ENCODE results near the gene KYAT1. TPM values are rescaled to one million over a fixed set of nuclear protein-coding genes. Genes with fewer than 3 reads are reported as not detected.

The KYAT1 gene
- polyA plus RNA-seq, 2 of the 4 experiments (the other 2 are of a cell fraction), result 8.4 to 10.0 TPM

DNA sequence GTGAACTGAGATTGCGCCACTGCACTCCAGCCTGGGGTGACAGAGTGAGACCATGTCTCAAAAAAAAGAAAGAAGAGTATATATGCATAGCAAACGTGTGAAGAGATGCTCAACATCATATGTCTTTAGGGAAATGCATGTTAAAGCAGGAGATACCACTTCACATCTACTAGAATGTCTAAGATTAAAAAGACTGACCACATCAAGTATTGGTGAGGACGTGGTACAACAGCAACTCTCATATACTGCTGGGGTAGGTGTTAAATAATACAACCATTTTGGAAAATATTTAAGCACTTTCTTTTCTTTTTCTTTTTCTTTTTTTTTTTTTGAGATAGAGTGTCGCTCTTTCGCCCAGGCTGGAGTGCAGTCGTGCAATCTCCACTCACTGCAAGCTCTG, 96.3 kb downstream of the KYAT1 start:
- TF ChIP-seq KDM5A (IDR thresholded peaks at IDR 0.05) (no peak), CEBPB (IDR thresholded peaks at IDR 0.05) (peak in 1 of 2 experiments; percentile 20; a peak in 1 of 4 replicates)
- no peak for ATAC-seq
- no peak for DNase-seq (ENCODE audit: low read depth in 1 of 2, low spot score in 1 of 2)
- ChIA-PET CTCF (interaction anchor here (0.6 to 0.7 kb wide), 3 partner anchors 18 to 39 kb away, joined by 3 read pairs; no protein-coding TSS in a partner anchor), POLR2A (no interaction called here)
- 89% methylated on average over 6 of the region's 6 CpGs for WGBS (ENCODE audit: missing lambda C conversion rate)
- H3K27ac ChIP-seq, result no peak overlapping the region
- H3K4me1 ChIP-seq, result peaks cover 14% of the 10 kb centered on the region
- no peak overlapping the region for H3K4me3 ChIP-seq
- H3K9me3 ChIP-seq, result no peaks in the 10 kb centered on the region
- no peak overlapping the region for H3K4me2 ChIP-seq
- FAIRE-seq, result no peak

Other genes with a start within 250 kb of the KYAT1 start
- 57.3 and 62.8 TPM in 2 replicates for gene DYNC2I2, start 225.1 kb downstream of the KYAT1 start, polyA plus RNA-seq (2011; rRNA removed)
- gene DYNC2I2, start 225.1 kb downstream of the KYAT1 start, polyA plus RNA-seq (2017; fragmentation: RNase III; extraction: RNeasy Plus Mini Kit Qiagen cat#74134 plus additional on column Dnase treatment), result 113 to 117 TPM (median 114 TPM) in 3 replicates
- 293 and 518 TPM in 2 replicates for gene SET, start 192.7 kb downstream of the KYAT1 start, polyA plus RNA-seq (2011; rRNA removed)
- 538 to 546 TPM (median 544 TPM) in 3 replicates for gene SET, start 192.7 kb downstream of the KYAT1 start, polyA plus RNA-seq (2017; fragmentation: RNase III; extraction: RNeasy Plus Mini Kit Qiagen cat#74134 plus additional on column Dnase treatment)
- 7.6 and 9.0 TPM in 2 replicates for gene PKN3, start 179.4 kb downstream of the KYAT1 start, polyA plus RNA-seq (2011; rRNA removed)
- gene PKN3, start 179.4 kb downstream of the KYAT1 start, polyA plus RNA-seq (2017; fragmentation: RNase III; extraction: RNeasy Plus Mini Kit Qiagen cat#74134 plus additional on column Dnase treatment), result 14.1 to 16.7 TPM (median 16.3 TPM) in 3 replicates
- 37.6 and 55.5 TPM in 2 replicates for gene ZDHHC12, start 157.8 kb downstream of the KYAT1 start, polyA plus RNA-seq (2011; rRNA removed)
- 66.2 to 77.5 TPM (median 75.7 TPM) in 3 replicates for gene ZDHHC12, start 157.8 kb downstream of the KYAT1 start, polyA plus RNA-seq (2017; fragmentation: RNase III; extraction: RNeasy Plus Mini Kit Qiagen cat#74134 plus additional on column Dnase treatment)
- 13.4 and 16.2 TPM in 2 replicates for gene ZER1, start 110.0 kb downstream of the KYAT1 start, polyA plus RNA-seq (2011; rRNA removed)
- 8.1 to 10.8 TPM (median 9.1 TPM) in 3 replicates for gene ZER1, start 110.0 kb downstream of the KYAT1 start, polyA plus RNA-seq (2017; fragmentation: RNase III; extraction: RNeasy Plus Mini Kit Qiagen cat#74134 plus additional on column Dnase treatment)
- 17.6 and 20.6 TPM in 2 replicates for gene TBC1D13, start 94.7 kb downstream of the KYAT1 start, polyA plus RNA-seq (2011; rRNA removed)
- gene TBC1D13, start 94.7 kb downstream of the KYAT1 start, polyA plus RNA-seq (2017; fragmentation: RNase III; extraction: RNeasy Plus Mini Kit Qiagen cat#74134 plus additional on column Dnase treatment), result 12.4 to 14.0 TPM (median 13.9 TPM) in 3 replicates
- gene ENDOG, start 63.5 kb downstream of the KYAT1 start, polyA plus RNA-seq (2011; rRNA removed), result 12.6 and 12.8 TPM in 2 replicates
- gene ENDOG, start 63.5 kb downstream of the KYAT1 start, polyA plus RNA-seq (2017; fragmentation: RNase III; extraction: RNeasy Plus Mini Kit Qiagen cat#74134 plus additional on column Dnase treatment), result 17.1 to 18.6 TPM (median 17.3 TPM) in 3 replicates
- 24.3 and 25.8 TPM in 2 replicates for gene SPOUT1, start 52.2 kb downstream of the KYAT1 start, polyA plus RNA-seq (2011; rRNA removed)
- 19.1 to 28.5 TPM (median 26.9 TPM) in 3 replicates for gene SPOUT1, start 52.2 kb downstream of the KYAT1 start, polyA plus RNA-seq (2017; fragmentation: RNase III; extraction: RNeasy Plus Mini Kit Qiagen cat#74134 plus additional on column Dnase treatment)
- 25.9 and 29.2 TPM in 2 replicates for gene LRRC8A, start 183 bp upstream of the KYAT1 start, polyA plus RNA-seq (2011; rRNA removed)
- 22.6 to 23.1 TPM (median 22.9 TPM) in 3 replicates for gene LRRC8A, start 183 bp upstream of the KYAT1 start, polyA plus RNA-seq (2017; fragmentation: RNase III; extraction: RNeasy Plus Mini Kit Qiagen cat#74134 plus additional on column Dnase treatment)
- gene PHYHD1, start 39.0 kb upstream of the KYAT1 start, polyA plus RNA-seq (2011; rRNA removed), result 0.12 TPM in 1 of 2 replicates, not detected in the other
- gene PHYHD1, start 39.0 kb upstream of the KYAT1 start, polyA plus RNA-seq (2017; fragmentation: RNase III; extraction: RNeasy Plus Mini Kit Qiagen cat#74134 plus additional on column Dnase treatment), result 0.12 TPM in 1 of 3 replicates, not detected in the others
- 25.4 and 27.8 TPM in 2 replicates for gene DOLK, start 65.7 kb upstream of the KYAT1 start, polyA plus RNA-seq (2011; rRNA removed)
- gene DOLK, start 65.7 kb upstream of the KYAT1 start, polyA plus RNA-seq (2017; fragmentation: RNase III; extraction: RNeasy Plus Mini Kit Qiagen cat#74134 plus additional on column Dnase treatment), result 19.9 to 22.8 TPM (median 22.2 TPM) in 3 replicates
- 52.3 and 62.1 TPM in 2 replicates for gene NUP188, start 65.7 kb upstream of the KYAT1 start, polyA plus RNA-seq (2011; rRNA removed)
- gene NUP188, start 65.7 kb upstream of the KYAT1 start, polyA plus RNA-seq (2017; fragmentation: RNase III; extraction: RNeasy Plus Mini Kit Qiagen cat#74134 plus additional on column Dnase treatment), result 29.2 to 37.9 TPM (median 33.2 TPM) in 3 replicates
- 28.3 and 30.0 TPM in 2 replicates for gene SH3GLB2, start 146.4 kb upstream of the KYAT1 start, polyA plus RNA-seq (2011; rRNA removed)
- gene SH3GLB2, start 146.4 kb upstream of the KYAT1 start, polyA plus RNA-seq (2017; fragmentation: RNase III; extraction: RNeasy Plus Mini Kit Qiagen cat#74134 plus additional on column Dnase treatment), result 40.2 to 42.6 TPM (median 40.6 TPM) in 3 replicates
- 6.3 and 6.4 TPM in 2 replicates for gene MIGA2, start 154.7 kb upstream of the KYAT1 start, polyA plus RNA-seq (2011; rRNA removed)
- 12.8 to 16.1 TPM (median 15.1 TPM) in 3 replicates for gene MIGA2, start 154.7 kb upstream of the KYAT1 start, polyA plus RNA-seq (2017; fragmentation: RNase III; extraction: RNeasy Plus Mini Kit Qiagen cat#74134 plus additional on column Dnase treatment)
- gene DOLPP1, start 199.2 kb upstream of the KYAT1 start, polyA plus RNA-seq (2011; rRNA removed), result 25.6 and 31.4 TPM in 2 replicates
- 21.8 to 23.5 TPM (median 22.2 TPM) in 3 replicates for gene DOLPP1, start 199.2 kb upstream of the KYAT1 start, polyA plus RNA-seq (2017; fragmentation: RNase III; extraction: RNeasy Plus Mini Kit Qiagen cat#74134 plus additional on column Dnase treatment)
- gene CRAT, start 228.8 kb upstream of the KYAT1 start, polyA plus RNA-seq (2011; rRNA removed), result 20.5 and 20.8 TPM in 2 replicates
- 22.7 to 26.2 TPM (median 26.0 TPM) in 3 replicates for gene CRAT, start 228.8 kb upstream of the KYAT1 start, polyA plus RNA-seq (2017; fragmentation: RNase III; extraction: RNeasy Plus Mini Kit Qiagen cat#74134 plus additional on column Dnase treatment)
- 140 and 149 TPM in 2 replicates for gene PTPA, start 229.5 kb upstream of the KYAT1 start, polyA plus RNA-seq (2011; rRNA removed)
- gene PTPA, start 229.5 kb upstream of the KYAT1 start, polyA plus RNA-seq (2017; fragmentation: RNase III; extraction: RNeasy Plus Mini Kit Qiagen cat#74134 plus additional on column Dnase treatment), result 140 to 167 TPM (median 161 TPM) in 3 replicates